Measurements from ENCODE around the gene LDLRAD3. TPM values are rescaled to one million over a fixed set of nuclear protein-coding genes. Genes with fewer than 3 reads are reported as not detected.

Gene LDLRAD3
- total RNA-seq, 1 experiment from 2014 or later = 28.1 TPM

- H3K4me3 ChIP-seq (ENCODE audit: low read depth in 2 of 2, low read length in 2 of 2) = no peak overlapping the region
Measured at GRCh38 chr11:36153551-36153950, 209.7 kb downstream of the LDLRAD3 start.

GRCh38 chr11:36155124-36155561 lies 211.3 kb downstream of the LDLRAD3 start:
- peaks cover 6% of the 10 kb centered on the region for H3K4me1 ChIP-seq (ENCODE audit: control insufficient read depth, insufficient read depth, low read length)
- BruUV-seq (replicated peaks) = no TSS peak
- TF ChIP-seq TCF7L2 (IDR thresholded peaks at IDR 0.05; ENCODE audit: low read depth, low read length) (no peak), POLR2AphosphoS5 (IDR thresholded peaks at IDR 0.05; ENCODE audit: low read depth, low read length) (no peak), REST (IDR thresholded peaks at IDR 0.05; ENCODE audit: insufficient read depth in 1 of 2, low read depth in 2 of 2, low read length in 1 of 2) (no peak), CTCF (IDR thresholded peaks at IDR 0.05) (no peak), SIN3A (IDR thresholded peaks at IDR 0.05; ENCODE audit: borderline replicate concordance, insufficient read depth, low read depth, low read length) (no peak)
- ATAC-seq = no peak
- in situ Hi-C loops (cut with HindIII; ENCODE audit: low pct_unique_long_range_greater_than_20kb, low sequenced_read_pairs) (no loop called here), intact Hi-C loops (cut with micrococcal nuclease; ENCODE audit: unreplicated experiment) (loop anchor here (10.0 kb wide), 1 partner anchor 100 kb away; no protein-coding TSS in a partner anchor)
- H3K27ac ChIP-seq (ENCODE audit: low read length) = no peak overlapping the region
- ChIA-PET CTCF (interaction anchor here (0.7 kb wide), 1 partner anchor 63 kb away, joined by 3 read pairs; no protein-coding TSS in a partner anchor), POLR2A (no interaction called here)
- no peaks in the 10 kb centered on the region for H3K36me3 ChIP-seq (ENCODE audit: control insufficient read depth, insufficient read depth, low read length)
- H3K27me3 ChIP-seq (ENCODE audit: control insufficient read depth, insufficient read depth, low read length) = no peaks in the 10 kb centered on the region
- no peaks in the 10 kb centered on the region; the same call in 1 of the 2 replicates for H3K9me3 ChIP-seq (ENCODE audit: control insufficient read depth, insufficient read depth, low read depth, low read length)
- H3K4me3 ChIP-seq (ENCODE audit: low read depth in 2 of 2, low read length in 2 of 2) = no peak overlapping the region
- no peak for DNase-seq (ENCODE audit: low read depth, low spot score)

More at GRCh38 chr11:36153551-36153950, 209.7 kb downstream of the LDLRAD3 start:
- intact Hi-C loops (cut with micrococcal nuclease; ENCODE audit: unreplicated experiment) (loop anchor here (10.0 kb wide), 1 partner anchor 101 kb away; no protein-coding TSS in a partner anchor), in situ Hi-C loops (cut with HindIII; ENCODE audit: low pct_unique_long_range_greater_than_20kb, low sequenced_read_pairs) (no loop called here)
- H3K36me3 ChIP-seq (ENCODE audit: control insufficient read depth, insufficient read depth, low read length) = no peaks in the 10 kb centered on the region
- POLR2A ChIA-PET = no interaction called here
- H3K27me3 ChIP-seq (ENCODE audit: control insufficient read depth, insufficient read depth, low read length) = no peaks in the 10 kb centered on the region
- BruUV-seq (replicated peaks) = no TSS peak
- H3K9me3 ChIP-seq (ENCODE audit: control insufficient read depth, insufficient read depth, low read depth, low read length) = no peaks in the 10 kb centered on the region; the same call in 1 of the 2 replicates
- CTCF ChIA-PET = no interaction called here
- H3K27ac ChIP-seq (ENCODE audit: low read length) = no peak overlapping the region
- no peak for ATAC-seq
- DNase-seq (ENCODE audit: low read depth, low spot score) = no peak
- H3K4me1 ChIP-seq (ENCODE audit: control insufficient read depth, insufficient read depth, low read length) = peaks cover 21% of the 10 kb centered on the region
- TF ChIP-seq POLR2AphosphoS5 (IDR thresholded peaks at IDR 0.05; ENCODE audit: low read depth, low read length) = no peak
- no peak for TF ChIP-seq SIN3A (IDR thresholded peaks at IDR 0.05; ENCODE audit: borderline replicate concordance, insufficient read depth, low read depth, low read length)
- TF ChIP-seq TCF7L2 (IDR thresholded peaks at IDR 0.05; ENCODE audit: low read depth, low read length) = no peak
- no peak for TF ChIP-seq REST (IDR thresholded peaks at IDR 0.05; ENCODE audit: insufficient read depth in 1 of 2, low read depth in 2 of 2, low read length in 1 of 2)
- no peak for TF ChIP-seq CTCF (IDR thresholded peaks at IDR 0.05)

Data from Panc1 (cell line).